K562 (cell line): ENCODE measurements around the gene TCAP. TPM values are rescaled to one million over a fixed set of nuclear protein-coding genes. Genes with fewer than 3 reads are reported as not detected.

ENCODE experiments used
- AFF1 ChIP-seq, 2 experiments: fragments of 450-650 bp; IDR thresholded peaks; 2 replicates each; pipeline ENCODE4 v1.6.1; 2018; ENCODE audit warnings: mild to moderate bottlenecking in 2 of 2, low read depth in 1 of 2; ENCODE audit not compliant: partially characterized antibody in 2 of 2
- ARID3B ChIP-seq: fragments of 250-450 bp; sonication (Bioruptor Pico); IDR thresholded peaks from 2 replicates; pipeline ENCODE4 v1.4.0; 2020; ENCODE audit warnings: borderline replicate concordance
- CBX1 ChIP-seq: sonication (generic); IDR thresholded peaks from 2 replicates; pipeline ENCODE4 v1.6.1; 2016; ENCODE audit warnings: antibody characterized with exemption, low read depth, mild to moderate bottlenecking
- CBX5 ChIP-seq: IDR thresholded peaks from 2 replicates; pipeline ENCODE4 v1.6.1; 2014; ENCODE audit warnings: low read depth, borderline replicate concordance
- HDAC6 ChIP-seq: IDR thresholded peaks from 2 replicates; pipeline ENCODE4 v1.6.1; 2012; ENCODE audit warnings: low read depth, mild to moderate bottlenecking, control low read depth, inconsistent platforms, low read length, moderate library complexity
- KDM5B ChIP-seq: fragments of 200-600 bp; sonication (generic); IDR thresholded peaks from 2 replicates; pipeline ENCODE4 v1.6.1; 2012; ENCODE audit warnings: low read depth, mild to moderate bottlenecking, moderate library complexity, low read length, control low read depth, inconsistent platforms; ENCODE audit not compliant: insufficient replicate concordance
- LARP7 ChIP-seq: fragments of 450-650 bp; IDR thresholded peaks from 2 replicates; pipeline ENCODE4 v1.6.1; 2016
- MAFK ChIP-seq: IDR thresholded peaks from 2 replicates; pipeline ENCODE4 v1.6.1; 2011; ENCODE audit warnings: low read length, improper control_type of control experiment
- MCM2 ChIP-seq: fragments of 450-650 bp; IDR thresholded peaks from 2 replicates; pipeline ENCODE4 v1.6.1; 2017; ENCODE audit warnings: low read depth, mild to moderate bottlenecking
- MXD1 ChIP-seq: fragments of 250-450 bp; sonication (Bioruptor Pico); IDR thresholded peaks from 2 replicates; pipeline ENCODE4 v1.8.0; 2021; ENCODE audit warnings: borderline replicate concordance, mild to moderate bottlenecking, moderate library complexity; ENCODE audit not compliant: poor library complexity, severe bottlenecking
- NFIC ChIP-seq: fragments of 450-650 bp; IDR thresholded peaks from 2 replicates; pipeline ENCODE4 v1.6.1; 2017; ENCODE audit warnings: mild to moderate bottlenecking, inconsistent platforms
- RAD51 ChIP-seq: fragments of 450-650 bp; IDR thresholded peaks from 2 replicates; pipeline ENCODE4 v1.7.1; 2016; ENCODE audit warnings: low read depth, mild to moderate bottlenecking, borderline replicate concordance
- RCOR1 ChIP-seq, 2 experiments: IDR thresholded peaks; 2 replicates each; pipeline ENCODE4 v1.6.1; 2012; ENCODE audit warnings: low read depth in 2 of 2, low read length in 2 of 2, borderline replicate concordance in 1 of 2, improper control_type of control experiment in 1 of 2
- SIRT6 ChIP-seq: IDR thresholded peaks from one replicate; pipeline ENCODE4 v1.6.1; 2012; ENCODE audit warnings: low read depth, mild to moderate bottlenecking, control low read depth, inconsistent platforms, low read length, moderate library complexity
- SREBF1 ChIP-seq: fragments of 150-350 bp; IDR thresholded peaks from 2 replicates; pipeline ENCODE4 v1.6.1; 2014; ENCODE audit warnings: antibody characterized with exemption, low read depth, low read length, borderline replicate concordance
- UBTF ChIP-seq, 2 experiments: IDR thresholded peaks; 2 replicates each; pipeline ENCODE4 v1.6.1; 2012; ENCODE audit warnings: improper control_type of control experiment in 2 of 2, low read depth in 2 of 2, low read length in 2 of 2, borderline replicate concordance in 1 of 2
- ZBTB9 ChIP-seq: fragments of 450-650 bp; formaldehyde crosslinking; IDR thresholded peaks from 2 replicates; pipeline ENCODE4 v1.4.0; 2020; ENCODE audit warnings: mild to moderate bottlenecking, moderate library complexity
- ZC3H4 ChIP-seq: sonication (generic); formaldehyde crosslinking; IDR thresholded peaks from 2 replicates; pipeline ENCODE4 v1.9.0; 2021; ENCODE audit warnings: missing genetic modification reagents, borderline replicate concordance
- polyA plus RNA-seq, 8 experiments: library from polyadenylated mRNA; depleted of rRNA in 4 of 8; stranded (reverse) in 5 of 8; unstranded in 3 of 8; fragments of >200 nt; fragmentation: Nextera tagmentation in 2 of 8; fragmentation: Illumina TruSeq in 1 of 8; extraction: Ambion mirVana in 2 of 8; extraction: Trizol in 1 of 8; gene quantifications; 2 replicates each; pipeline versions ENCODE4 v1.2.1 to v1.2.3, GENCODE V29; 2011 to 2014; ENCODE audit warnings: inconsistent platforms in 1 of 8, missing spikeins in 1 of 8
- total RNA-seq, 7 experiments: library from RNA; depleted of rRNA in 6 of 7; stranded (reverse); fragments of >200 nt in 6 of 7; fragmentation: Illumina TruSeq in 2 of 7; extraction: Trizol in 2 of 7; gene quantifications; 2 replicates each; pipeline versions ENCODE4 v1.2.1 to v1.2.3, GENCODE V29; 2011 to 2021; ENCODE audit warnings: low replicate concordance in 1 of 7

The TCAP gene
- total and polyA plus RNA-seq, 9 of the 15 experiments (the other 6 are each of a cell fraction or from before 2014, with no cell fraction given): 0.33 to 1.4 (median 0.82) TPM; not detected in 2

- no peak for TF ChIP-seq ZBTB9
- no peak for TF ChIP-seq RAD51
- no peak for TF ChIP-seq ZC3H4 (CRISPR knock-in tag)
- TF ChIP-seq SREBF1: no peak
- TF ChIP-seq LARP7: no peak
- TF ChIP-seq MAFK: no peak
- TF ChIP-seq MCM2: no peak
- peak; percentile 91 for TF ChIP-seq NFIC
- TF ChIP-seq AFF1 (IDR thresholded peaks at IDR 0.05; ENCODE audit: low read depth in 1 of 2, partially characterized antibody in 2 of 2): no peak
- TF ChIP-seq CBX1: peak; percentile 84; the same call in 1 of the 2 replicates
- TF ChIP-seq ARID3B: no peak
- no peak for TF ChIP-seq KDM5B
- TF ChIP-seq RCOR1 (IDR thresholded peaks at IDR 0.05; ENCODE audit: borderline replicate concordance in 1 of 2, low read depth in 2 of 2, low read length in 2 of 2): peak; percentile 45 to 88; a peak in 2 of 4 replicates
- TF ChIP-seq UBTF (IDR thresholded peaks at IDR 0.05; ENCODE audit: borderline replicate concordance in 1 of 2, low read depth in 2 of 2, low read length in 2 of 2): no peak
- no peak for TF ChIP-seq CBX5
- no peak for TF ChIP-seq SIRT6
- no peak for TF ChIP-seq MXD1
- TF ChIP-seq HDAC6: no peak
These were observed 11.2 kb downstream of the TCAP start (continued) for GRCh38 chr17:39676198-39676819.
